Measurements from ENCODE around the gene PROX1.

PROX1 gene

DNA sequence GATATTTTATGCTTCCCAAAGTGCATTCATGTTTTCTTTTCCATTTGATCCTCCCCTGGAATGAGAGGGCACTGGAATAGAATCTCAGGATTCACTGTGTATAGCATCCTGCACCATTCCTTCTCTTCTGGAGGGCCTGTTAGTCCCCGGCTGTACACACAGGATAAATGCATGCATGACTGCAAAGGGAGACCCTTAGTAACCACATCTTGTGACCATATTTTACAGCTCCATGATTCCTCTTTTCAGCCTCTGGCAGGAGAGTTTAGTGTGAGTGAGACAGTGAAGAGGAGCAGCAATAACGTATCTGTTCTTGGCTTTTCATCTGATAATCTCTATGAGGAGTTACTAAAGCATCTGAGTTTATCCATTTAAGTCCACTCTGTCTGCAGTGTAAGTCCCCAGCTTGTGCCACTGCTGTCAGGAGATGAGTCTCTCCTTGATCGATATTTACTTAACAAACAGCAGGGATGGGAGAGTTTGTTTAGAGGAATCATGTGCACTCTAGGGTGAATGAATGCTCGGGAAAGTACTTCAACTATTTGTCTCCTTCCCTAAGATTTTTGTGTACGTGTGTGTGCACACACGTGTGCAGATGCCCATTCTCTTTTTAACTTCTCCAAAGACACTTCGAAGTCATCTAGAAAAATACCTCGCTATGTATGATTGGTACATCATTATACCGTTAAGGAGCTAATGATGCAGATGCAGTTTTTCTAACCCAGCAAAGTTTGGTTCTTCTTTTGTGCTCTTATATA lies 41.1 kb downstream of the PROX1 start:
- Histone ChIP-seq H3K36me3 (no peaks in the 10 kb centered on the region), H3K27me3 (ENCODE audit: insufficient read depth, low read depth, severe bottlenecking) (no peaks in the 10 kb centered on the region), H3K4me3 (ENCODE audit: low read depth, low read length) (no peak overlapping the region), H3K27ac (no peak overlapping the region), H3K9me3 (ENCODE audit: severe bottlenecking) (no peaks in the 10 kb centered on the region)
- TF ChIP-seq, protein P1, sequence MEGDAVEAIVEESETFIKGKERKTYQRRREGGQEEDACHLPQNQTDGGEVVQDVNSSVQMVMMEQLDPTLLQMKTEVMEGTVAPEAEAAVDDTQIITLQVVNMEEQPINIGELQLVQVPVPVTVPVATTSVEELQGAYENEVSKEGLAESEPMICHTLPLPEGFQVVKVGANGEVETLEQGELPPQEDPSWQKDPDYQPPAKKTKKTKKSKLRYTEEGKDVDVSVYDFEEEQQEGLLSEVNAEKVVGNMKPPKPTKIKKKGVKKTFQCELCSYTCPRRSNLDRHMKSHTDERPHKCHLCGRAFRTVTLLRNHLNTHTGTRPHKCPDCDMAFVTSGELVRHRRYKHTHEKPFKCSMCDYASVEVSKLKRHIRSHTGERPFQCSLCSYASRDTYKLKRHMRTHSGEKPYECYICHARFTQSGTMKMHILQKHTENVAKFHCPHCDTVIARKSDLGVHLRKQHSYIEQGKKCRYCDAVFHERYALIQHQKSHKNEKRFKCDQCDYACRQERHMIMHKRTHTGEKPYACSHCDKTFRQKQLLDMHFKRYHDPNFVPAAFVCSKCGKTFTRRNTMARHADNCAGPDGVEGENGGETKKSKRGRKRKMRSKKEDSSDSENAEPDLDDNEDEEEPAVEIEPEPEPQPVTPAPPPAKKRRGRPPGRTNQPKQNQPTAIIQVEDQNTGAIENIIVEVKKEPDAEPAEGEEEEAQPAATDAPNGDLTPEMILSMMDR (IDR thresholded peaks at IDR 0.05; ENCODE audit: low read depth, low read length) = no peak
- DNase-seq = peak; percentile 53

DNA sequence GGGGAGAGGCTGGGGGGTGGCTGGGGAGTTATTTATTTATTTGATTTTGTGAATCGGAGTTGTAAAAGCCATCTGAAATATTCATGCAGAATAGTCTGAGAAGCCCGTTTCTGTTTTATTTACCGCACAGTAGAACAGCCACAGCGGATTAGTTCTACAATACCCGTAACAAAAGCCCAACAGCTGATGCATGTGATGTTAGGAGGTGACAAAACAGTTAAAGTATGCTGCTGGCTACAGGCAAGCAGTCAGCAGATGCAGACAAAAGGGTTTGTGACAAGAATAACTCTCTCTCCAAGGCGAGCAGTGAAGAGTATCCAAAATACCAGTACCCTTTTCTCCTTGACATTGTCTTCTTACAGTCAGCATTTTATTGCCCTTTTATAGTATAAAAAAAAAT lies 42.0 kb downstream of the PROX1 start:
- no peak overlapping the region for H3K27ac ChIP-seq
- no peaks in the 10 kb centered on the region for H3K9me3 ChIP-seq (ENCODE audit: severe bottlenecking)
- DNase-seq = no peak
- H3K36me3 ChIP-seq = no peaks in the 10 kb centered on the region
- H3K4me3 ChIP-seq (ENCODE audit: low read depth, low read length) = no peak overlapping the region
- H3K27me3 ChIP-seq (ENCODE audit: insufficient read depth, low read depth, severe bottlenecking) = no peaks in the 10 kb centered on the region
- TF ChIP-seq, protein P1 (IDR thresholded peaks at IDR 0.05; ENCODE audit: low read depth, low read length) = no peak

DNA sequence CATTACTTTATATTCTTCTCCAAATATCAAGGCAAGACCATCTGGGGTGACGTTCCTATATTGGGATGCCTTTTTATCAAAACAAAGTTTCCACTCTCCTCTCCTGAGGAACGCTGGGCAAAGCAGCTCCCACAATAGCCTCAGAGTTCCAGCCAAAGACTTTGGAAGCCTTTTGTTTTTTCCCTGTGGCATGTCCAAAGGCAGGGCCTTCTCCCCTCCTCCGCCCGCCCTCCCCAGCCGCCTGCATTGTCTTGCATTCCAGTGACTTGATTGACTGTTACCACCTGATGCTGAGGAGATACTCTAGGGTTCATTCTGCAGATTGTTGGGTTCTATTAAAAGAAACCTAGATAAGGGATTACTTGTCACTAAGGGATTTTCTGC lies 43.5 kb downstream of the PROX1 start:
- DNase-seq = no peak
- no peaks in the 10 kb centered on the region for H3K27me3 ChIP-seq (ENCODE audit: insufficient read depth, low read depth, severe bottlenecking)
- H3K27ac ChIP-seq = no peak overlapping the region
- TF ChIP-seq, protein P1 (IDR thresholded peaks at IDR 0.05; ENCODE audit: low read depth, low read length) = no peak
- no peaks in the 10 kb centered on the region for H3K9me3 ChIP-seq (ENCODE audit: severe bottlenecking)
- H3K36me3 ChIP-seq = peaks cover 3% of the 10 kb centered on the region; the same call in 1 of the 2 replicates
- no peak overlapping the region for H3K4me3 ChIP-seq (ENCODE audit: low read depth, low read length)

DNA sequence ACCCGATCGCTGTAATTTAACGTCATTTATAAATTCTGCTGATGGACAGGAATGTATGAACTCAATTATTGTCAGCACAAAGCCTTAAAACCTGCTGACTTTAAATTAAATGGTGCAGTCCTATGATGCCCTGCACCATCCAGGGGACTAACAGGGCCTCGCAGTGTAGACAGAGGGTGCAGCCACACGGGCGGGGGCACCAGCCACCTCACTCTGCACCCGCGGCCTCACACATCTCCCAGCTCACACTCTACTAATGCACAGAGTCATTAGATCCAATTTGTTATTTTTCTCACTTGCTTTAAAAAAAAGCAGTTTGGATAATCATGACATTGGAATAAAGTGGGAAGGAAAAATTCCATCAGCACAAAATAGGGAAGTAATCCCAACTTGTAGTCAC lies 49.7 kb downstream of the PROX1 start:
- TF ChIP-seq, protein P1 (IDR thresholded peaks at IDR 0.05; ENCODE audit: low read depth, low read length) = no peak
- H3K4me3 ChIP-seq (ENCODE audit: low read depth, low read length) = no peak overlapping the region
- peaks cover 3% of the 10 kb centered on the region; the same call in 1 of the 2 replicates for H3K36me3 ChIP-seq
- H3K9me3 ChIP-seq (ENCODE audit: severe bottlenecking) = no peaks in the 10 kb centered on the region
- no peak for DNase-seq
- H3K27ac ChIP-seq = no peak overlapping the region
- no peaks in the 10 kb centered on the region for H3K27me3 ChIP-seq (ENCODE audit: insufficient read depth, low read depth, severe bottlenecking)

DNA sequence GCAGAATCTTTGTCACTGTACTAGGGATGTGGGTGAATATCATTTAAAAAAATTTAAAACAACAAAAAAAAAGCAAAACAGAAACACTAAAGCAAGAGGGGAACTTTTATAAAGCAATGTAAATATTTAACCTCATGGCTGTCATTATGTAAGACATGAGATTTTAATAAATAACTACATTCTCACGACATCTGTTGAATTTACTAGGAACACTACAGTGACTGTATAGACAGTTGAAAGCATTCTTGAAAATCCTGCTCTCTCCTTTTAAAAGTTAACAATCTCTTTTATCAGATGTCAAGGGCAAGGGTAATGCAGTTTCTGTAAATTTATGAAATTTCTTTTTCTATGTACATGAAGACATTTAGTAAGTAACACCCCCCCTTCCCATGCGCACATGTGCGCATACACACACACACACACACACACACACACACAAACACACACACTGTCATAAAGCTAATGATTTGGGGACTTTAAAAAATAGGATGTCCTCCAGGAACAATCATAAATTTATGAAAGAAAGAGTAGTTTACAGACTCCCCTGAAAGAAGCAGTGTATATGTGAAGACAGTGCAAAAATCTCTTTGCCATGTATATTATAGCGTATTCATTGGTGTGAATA lies 51.7 kb downstream of the PROX1 start:
- Histone ChIP-seq H3K36me3 (peaks cover 3% of the 10 kb centered on the region; the same call in 1 of the 2 replicates), H3K9me3 (ENCODE audit: severe bottlenecking) (no peaks in the 10 kb centered on the region), H3K4me3 (ENCODE audit: low read depth, low read length) (no peak overlapping the region), H3K27ac (no peak overlapping the region), H3K27me3 (ENCODE audit: insufficient read depth, low read depth, severe bottlenecking) (no peaks in the 10 kb centered on the region)
- no peak for DNase-seq
- TF ChIP-seq, protein P1 (IDR thresholded peaks at IDR 0.05; ENCODE audit: low read depth, low read length) = no peak
